Activated gamma-delta T cell (primary cell): ENCODE measurements around the gene SLC2A13.
"Not testable (repeated sequence)": the region's sequence is repeated elsewhere in the genome, so short reads cannot be mapped to it uniquely, and the experiment has no call there.

ENCODE experiments used
- DNase-seq: peaks from one replicate; lab custom pipeline; 2025; lab: John Stamatoyannopoulos, UW

SLC2A13 gene

DNA sequence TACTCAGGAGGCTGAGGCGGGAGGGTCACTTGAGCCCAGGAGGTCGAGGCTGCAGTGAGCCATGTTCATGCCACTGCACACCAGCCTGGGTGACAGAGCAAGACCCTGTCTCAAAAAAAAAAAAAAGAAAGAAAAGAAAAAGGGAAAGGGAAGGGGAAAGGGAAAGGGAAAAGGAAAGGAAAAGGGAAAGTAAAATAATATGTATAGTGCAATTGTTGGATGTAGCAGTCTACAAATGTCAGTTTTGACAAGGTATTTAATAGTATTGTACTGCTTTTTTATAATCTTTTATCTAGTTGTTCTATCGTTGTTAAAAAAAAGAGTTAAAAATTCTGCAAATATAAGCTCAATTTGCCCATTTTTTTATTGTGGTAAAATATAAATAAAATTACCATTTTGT lies 67.3 kb downstream of the SLC2A13 start:
- no peak for DNase-seq

DNA sequence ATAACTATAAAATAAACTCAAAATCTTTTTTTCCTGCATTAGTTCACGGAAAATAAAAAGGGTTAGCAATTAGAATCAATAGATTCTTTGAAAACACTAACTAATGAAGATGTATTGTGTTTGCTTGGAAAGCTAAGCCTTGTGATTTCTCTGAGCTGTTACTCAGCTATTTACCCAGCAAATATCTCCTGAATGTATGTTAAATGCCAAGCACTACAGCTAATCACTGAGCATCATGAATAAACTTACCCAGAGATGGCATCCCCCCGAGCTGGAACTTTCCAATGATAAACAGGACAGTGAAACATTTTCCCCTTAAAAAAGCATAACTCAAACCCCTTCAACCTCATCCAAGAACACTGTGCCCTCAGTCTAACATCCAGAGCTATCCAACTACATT lies 71.2 kb downstream of the SLC2A13 start:
- no peak for DNase-seq

DNA sequence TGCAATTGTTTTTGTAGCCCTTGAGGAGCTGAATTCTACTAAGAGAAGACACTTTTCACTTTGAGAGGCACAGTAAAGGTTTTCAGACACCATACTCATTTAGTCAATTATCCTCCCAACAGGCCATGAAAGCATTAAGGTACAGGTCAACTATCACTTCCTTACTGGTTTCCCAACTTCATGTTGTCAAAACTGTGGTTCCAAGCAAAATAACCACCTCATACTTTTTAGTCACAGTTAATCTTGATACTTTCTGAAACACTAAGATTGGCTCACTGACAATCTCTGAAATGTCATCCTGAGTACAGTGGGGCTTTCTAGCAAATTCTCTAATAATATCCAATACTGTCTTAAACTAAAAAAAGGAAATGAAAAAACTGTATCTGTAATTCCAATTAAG lies 71.7 kb downstream of the SLC2A13 start:
- no peak for DNase-seq

DNA sequence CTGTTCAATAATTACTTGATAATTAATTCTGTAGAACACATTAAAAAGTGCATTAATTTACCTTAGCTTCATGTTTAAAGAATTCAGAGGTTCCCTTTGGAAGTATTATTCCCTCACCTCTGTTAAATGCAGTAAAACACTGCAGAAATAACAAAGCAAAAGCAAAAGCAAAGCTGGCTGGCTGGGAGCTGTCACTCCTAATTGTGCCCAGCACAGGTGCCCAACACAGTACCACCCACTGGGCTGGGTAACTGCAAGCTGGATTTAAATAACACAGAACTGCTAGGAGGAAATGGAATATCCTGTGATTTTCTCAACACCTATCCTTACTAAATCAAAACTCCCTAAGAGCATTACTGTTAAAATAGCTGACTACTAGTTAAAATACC lies 72.6 kb downstream of the SLC2A13 start:
- no peak for DNase-seq

DNA sequence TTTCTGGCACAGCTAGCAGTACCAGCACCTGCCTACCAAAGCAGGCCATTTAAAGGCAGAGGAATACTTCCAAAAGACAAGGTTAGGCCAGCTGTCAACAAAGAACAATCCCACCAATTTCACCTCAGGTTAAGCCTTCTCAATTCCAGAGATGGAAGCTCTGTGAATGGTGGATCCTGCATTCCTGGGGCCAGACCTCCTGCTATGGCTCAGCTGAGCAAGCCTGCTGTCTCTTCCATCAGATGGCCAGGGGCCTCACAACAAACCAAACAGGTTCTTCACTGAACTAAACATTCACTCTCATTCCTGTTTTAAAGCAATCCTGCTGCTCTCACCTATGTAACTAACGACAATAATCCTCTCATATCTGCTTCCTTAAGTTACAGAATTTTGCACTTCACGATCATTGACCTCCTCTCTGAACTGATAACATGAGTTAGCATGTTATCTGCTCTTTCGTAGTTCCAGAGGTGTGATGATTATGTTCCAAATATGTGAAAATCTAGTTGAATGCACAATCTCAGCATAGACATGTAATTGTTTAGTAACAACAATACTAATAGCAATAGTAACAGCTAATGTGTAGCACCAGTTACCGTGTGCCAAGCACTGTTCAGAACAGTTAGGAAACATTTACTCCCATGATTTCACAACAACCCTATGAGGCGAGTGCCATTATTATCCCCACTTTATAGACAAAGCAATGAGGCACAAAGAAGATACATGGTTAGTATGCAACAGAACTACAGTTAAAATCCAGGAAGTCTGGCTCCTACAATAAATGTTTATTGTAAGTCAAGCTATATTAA lies 73.2 kb downstream of the SLC2A13 start:
- no peak for DNase-seq

DNA sequence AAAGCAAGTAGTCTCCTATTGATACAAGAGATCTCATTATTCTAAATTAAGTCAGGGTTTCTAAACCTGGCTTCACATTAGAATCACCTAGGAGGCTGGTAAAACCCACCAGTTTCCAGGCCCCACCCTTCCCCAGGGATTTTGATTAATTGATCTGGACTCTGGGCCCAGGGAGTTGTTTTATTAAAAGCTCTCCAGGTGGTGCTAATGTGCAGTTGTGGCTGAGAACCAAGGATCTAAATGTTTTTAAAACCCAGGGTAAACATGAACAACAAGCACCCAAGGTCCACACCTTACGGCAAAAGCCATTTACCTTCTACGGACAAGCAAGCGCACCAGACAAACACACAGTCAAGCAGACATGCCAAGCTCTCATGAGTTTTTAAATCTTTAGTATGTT lies 73.9 kb downstream of the SLC2A13 start:
- no peak for DNase-seq

DNA sequence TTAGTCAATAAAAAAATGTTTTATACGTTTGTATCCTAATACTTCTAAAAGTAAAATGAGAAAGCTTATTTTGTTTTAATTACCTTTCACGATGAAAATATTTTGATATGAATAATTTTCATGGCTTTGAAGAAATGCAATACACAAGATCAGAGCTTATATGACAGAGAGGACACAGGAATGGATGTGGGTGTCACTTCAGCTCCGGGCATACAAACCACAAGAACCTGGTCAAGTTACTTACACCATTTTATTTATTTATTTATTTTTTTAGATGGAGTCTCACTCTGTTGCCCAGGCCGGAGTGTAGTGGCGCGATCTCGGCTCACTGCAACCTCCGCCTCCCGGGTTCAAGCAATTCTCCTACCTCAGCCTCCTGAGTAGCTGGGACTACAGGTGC lies 74.9 kb downstream of the SLC2A13 start:
- not testable (repeated sequence) for DNase-seq

DNA sequence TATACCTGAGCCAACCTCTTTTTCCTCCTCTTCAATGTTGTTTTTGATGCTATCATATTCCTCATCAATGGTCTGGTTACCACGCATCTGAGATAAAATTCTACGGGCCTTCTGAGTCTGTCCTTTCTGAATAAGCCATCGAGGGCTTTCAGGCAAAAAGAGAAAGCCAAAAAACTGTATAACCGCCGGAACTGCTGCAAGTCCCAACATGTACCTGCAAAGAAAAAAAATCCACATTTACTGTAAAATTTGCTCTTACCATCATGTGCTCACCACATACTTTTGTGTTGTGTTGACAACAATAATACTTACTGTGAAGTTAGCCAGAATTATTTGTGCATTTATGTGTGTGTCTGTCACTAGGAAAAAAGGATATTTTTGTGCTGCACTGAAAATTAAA lies 77.6 kb downstream of the SLC2A13 start:
- no peak for DNase-seq

DNA sequence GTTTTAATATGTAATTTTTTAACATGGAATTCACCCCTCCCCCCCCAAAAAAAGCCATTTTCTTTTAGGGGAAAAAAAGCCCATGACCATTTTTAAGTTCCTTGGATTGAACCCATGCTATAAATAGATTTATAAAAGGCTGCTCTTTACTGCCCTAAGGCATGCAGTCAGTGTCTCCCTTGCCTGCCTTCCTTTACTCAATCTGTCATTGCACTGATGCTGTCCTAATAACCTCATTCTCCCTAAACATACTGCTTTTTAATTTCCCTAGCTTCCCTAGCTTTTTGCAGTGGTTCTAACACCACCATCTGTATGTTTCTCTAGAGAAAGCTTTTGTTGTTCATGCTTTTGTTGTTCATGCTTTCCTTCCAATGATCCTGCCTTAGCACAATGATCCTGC lies 83.0 kb downstream of the SLC2A13 start:
- no peak for DNase-seq

DNA sequence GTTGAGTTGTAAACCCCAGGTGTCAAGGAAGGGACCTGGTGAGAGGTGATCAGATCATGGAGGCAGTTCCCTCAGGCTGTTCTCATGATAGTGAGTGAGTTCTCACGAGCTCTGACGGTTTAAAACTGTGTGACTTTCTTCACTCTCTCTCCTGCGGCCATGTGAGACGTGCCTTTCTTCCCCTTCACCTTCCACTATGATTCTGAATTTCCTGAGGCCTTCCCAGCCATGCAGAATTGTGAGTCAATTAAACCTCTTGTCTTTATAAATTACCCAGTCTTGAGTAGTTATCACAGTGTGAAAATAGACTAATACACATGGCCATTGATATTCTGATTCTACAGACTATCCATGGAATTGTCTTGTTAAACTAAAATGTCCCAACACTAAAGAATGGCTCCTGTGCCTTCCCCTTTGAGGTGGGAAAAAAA lies 85.6 kb downstream of the SLC2A13 start:
- DNase-seq = no peak

DNA sequence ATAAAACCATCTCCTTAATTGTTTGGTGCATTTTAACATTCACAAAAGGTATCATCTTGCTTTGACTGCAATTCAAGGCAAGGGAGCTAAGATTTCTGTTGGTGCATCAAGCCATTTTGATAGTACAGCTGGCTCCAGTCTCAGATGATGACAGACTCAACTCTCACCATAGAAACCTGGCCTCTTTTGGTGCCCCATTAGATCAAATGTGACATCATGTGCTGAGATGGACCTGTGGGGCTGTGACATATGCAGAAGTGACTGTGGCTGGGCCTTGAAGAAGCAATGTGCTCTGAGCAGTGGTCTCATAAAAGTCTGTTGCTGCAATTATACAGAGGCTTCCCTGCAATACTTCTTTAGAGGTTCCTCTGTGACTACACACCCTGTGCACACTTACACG lies 88.4 kb downstream of the SLC2A13 start:
- DNase-seq = no peak

DNA sequence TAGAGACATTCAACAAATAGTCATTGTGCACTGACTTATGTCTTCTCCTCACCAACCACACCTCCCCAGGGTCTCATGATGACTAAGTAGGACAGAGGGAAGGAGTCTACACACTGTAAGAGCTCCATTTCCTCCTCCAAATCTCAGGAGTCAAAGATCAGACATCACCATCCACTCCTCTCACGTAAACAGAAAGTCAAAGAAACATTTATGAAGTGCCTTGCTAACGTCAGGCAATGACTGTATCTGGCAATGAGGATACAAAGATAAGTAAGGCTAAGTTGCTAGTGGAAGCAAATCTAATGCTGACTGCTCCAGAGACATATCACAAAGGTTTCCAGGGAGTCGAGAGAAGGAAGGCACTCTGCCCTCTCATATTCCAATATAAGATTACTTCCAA lies 88.9 kb downstream of the SLC2A13 start:
- no peak for DNase-seq

DNA sequence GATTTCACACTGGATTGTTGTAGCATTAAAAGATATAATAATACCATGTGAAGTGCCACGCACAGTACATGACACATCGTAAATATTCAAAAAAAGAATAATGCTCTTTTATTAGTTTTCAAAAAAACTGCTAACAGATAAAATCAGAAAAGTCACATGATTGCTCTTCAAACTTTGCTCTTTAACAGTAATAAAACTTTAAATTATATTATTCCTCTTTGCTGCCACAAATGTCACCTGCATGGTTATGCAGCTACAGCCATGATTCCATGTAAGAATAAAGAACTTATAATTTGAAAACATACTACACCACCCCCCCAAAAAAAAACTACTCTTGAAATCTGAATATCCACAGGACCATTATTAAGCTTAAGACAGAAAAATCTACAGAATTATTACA lies 90.0 kb downstream of the SLC2A13 start:
- no peak for DNase-seq

DNA sequence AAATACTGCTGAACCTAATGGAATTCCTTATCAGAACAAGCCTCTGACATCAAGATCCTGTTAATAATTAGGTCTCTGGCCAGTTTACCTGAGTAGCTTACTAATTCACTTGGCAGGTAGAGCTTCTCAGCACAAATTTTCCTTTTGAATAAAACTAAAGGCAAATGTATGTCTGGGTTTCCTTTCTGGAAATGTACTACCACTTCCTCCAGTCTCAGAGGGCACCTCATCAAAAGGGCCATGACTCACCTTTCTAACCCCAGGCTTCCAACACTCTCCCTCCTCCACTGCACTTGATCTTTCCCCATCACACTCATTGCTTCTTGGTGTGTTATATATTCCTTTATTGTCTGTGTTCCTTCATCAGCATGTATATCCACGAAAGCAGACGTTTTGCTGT lies 90.5 kb downstream of the SLC2A13 start:
- DNase-seq = no peak

DNA sequence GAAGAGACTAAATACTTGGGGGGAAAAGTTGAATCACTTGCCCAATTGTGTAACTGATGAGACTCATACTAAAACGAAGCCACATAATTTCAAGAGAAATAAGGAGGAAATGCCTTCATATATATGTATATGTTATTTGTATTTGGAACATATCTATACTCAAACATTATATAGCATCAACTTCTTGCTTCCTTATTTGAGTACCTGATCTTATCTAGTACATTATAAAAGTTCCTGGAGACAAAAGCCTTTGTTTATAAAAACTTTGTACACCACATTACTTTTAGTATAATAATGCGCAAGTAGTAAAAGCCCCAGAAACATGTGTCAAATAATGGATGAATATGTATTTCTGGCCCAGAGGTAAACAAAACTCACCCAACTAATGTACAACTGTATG lies 92.0 kb downstream of the SLC2A13 start:
- no peak for DNase-seq

DNA sequence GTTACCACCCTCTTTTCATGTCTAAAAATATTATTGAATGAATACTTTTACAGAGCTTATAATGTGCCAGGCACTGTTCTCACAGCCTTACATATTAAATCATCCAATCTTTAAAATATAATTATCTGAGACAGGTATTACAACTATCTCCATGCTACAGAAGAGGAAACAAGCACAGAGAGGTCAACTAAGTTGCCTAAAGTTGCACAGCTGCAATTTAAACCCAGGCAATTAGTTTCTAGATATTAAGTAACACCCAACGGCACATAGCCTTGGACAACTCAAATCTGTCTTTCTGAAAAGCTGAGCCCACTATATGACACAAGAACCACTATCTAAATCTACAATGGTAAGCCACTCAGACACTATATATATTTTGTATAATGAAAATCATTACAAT lies 92.6 kb downstream of the SLC2A13 start:
- no peak for DNase-seq

DNA sequence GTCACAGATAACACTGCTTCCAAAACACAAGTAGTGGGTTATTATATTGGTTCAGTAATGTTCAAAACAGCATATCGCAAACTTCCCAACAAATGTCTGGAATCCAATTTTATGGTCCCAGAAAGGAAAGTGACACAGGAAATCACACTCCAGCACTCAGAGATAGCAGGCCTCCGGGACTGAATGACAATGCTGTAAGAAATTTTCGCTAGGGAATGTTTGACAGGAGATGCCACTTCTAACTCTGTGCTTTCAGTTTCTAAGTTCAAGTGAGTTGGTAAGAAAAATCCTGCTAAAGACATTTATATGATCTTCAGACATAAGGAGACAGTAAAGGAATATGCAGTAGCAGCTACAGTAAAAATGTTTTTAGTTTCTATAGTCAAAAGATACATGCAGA lies 93.2 kb downstream of the SLC2A13 start:
- DNase-seq = no peak

DNA sequence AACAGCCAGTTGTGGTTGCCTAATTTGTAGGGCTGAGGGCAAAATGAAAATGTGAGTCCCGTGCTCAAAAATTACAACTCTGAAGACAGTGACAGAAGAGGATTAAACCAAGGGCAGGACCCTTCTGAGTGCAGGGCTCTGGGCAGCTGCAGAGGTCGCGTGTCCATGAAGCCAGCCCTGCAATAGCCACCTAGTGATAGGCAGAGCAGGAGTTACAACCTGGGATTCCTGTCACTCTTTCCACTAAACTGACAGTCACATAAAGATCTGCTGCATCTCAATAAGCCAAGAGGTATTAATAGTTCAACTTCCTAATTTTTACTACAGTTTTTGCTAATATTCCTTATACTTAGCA lies 94.1 kb downstream of the SLC2A13 start:
- DNase-seq = no peak

DNA sequence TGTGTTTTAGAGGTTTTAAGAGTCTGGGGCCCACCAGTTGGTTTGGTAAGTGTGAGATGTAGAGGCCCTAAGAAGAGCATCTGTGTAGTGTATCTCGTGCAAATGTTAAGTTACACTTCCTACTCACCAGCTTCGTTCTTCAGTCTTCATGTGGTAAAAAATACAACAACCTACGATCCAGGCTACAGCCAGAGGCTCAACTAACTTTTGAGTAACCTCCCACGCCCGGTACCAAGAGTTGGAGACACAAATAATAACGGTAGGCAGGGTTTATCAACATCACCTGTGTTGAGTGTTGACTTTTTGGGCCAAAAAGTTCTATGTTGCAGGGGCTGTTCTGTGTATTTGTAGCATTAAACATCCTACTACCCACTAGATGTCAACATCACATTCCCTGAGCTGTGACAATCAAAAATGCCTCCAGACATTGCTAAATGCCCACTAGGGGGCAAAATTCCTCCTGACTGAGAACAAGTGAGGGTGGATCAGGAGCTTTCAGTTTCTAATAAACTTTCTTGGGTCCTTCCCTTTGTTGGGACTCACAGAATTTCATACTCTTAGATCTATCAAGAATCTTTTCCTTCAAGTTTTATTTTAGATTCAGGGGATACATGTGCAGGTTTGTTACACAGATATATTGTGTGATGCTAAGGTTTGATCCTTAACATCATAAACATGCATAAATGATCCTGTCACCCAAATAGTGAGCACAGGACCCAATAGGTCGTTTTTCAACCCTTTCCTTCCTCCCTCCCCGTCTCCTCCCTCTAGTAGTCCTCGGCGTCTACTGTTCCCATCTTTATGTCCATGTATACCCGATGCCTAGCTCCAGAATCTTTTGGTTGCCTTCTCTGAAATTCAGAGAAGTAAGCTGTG lies 94.7 kb downstream of the SLC2A13 start:
- no peak for DNase-seq

DNA sequence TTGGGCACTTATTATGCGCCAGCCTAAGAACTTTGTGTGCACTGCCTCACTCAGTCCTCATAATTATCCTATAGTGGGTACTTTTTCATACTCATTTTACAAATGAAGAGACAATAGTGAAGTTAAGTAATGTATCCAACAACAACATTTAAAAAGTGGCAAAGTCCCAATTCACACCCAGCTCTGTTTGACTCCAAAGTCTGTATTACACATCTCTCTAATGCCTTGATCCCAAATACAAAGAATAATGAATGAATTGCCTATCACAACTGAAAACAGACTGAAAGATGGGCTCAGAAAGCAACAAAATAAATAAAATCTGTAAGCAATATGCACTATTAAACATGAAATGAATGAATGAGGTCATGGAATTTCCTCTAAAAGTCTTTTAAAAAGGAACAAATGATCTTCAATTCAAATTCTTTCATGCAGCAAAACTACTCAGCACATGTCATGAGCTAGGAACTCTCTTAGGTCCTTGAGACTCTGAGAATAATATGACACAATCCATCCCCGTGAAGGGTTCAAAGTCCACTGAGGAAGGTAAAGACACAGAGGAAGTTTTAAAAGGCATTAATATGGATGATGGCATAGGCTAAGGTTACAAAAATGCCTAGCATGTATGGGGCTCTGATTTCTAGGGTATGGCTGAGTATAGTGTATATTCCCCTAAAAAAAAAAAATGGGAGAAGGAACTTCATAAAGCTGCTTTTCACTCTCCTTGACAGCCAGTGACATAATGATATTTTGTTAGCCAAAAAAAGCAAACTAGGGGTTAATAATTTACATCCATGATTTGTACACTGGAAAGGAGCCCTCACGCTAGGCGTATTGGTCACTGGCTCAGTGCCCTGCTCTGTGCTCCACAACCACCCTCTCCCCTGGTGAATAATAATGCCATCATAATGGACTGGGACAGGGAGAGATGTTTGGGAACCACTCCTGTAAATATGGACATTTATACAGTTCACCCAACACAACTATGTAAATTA lies 103.4 kb downstream of the SLC2A13 start:
- no peak for DNase-seq

DNA sequence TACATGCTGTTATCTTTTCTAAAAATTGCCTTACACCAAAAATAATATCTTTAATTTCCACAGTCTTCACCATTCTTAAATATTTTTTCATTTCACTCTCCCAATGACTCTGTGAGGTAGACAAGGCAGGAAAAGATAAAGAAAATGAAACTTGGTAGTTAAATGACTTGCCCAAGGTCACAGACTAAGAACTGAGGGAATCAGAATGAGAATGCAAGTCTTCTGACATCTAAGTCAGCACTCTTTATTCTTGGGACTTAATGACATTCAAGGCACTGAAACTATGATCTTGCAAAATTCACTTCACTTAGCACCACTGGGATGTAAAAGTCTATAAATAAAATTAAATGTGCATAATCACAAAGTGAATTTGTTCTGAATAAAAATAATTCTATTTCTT lies 104.5 kb downstream of the SLC2A13 start:
- DNase-seq = no peak

DNA sequence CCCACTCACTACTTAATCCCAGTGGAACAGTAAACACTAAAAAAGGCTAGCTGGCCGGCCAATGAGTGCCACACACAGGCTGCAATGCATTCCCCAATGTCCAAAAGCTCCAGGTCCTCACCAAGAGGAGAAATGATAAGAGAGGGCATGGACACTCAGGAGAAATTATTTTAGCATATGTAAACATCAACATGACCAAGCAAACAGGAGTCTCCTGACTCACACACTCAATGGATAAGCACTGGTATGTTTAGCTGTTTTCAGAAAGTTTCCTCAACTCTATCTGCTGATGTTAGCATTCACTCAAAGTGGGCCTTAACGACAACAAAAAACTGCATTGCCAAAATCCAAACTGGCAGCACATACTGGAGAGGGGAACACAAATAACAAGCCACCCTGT lies 105.0 kb downstream of the SLC2A13 start:
- DNase-seq = no peak
